Epithelial cell of proximal tubule (primary cell): ENCODE data around the gene LBX2. TPM values are rescaled to one million over a fixed set of nuclear protein-coding genes. Genes with fewer than 3 reads are reported as not detected.

Experiments
- DNase-seq: peaks from one replicate; pipeline ENCODE4 v3.0.0-alpha.2; 2011; ENCODE audit warnings: low read depth
- H3K4me3 ChIP-seq: 2 replicates; pipeline ENCODE4 v1.5.1; 2011; ENCODE audit warnings: low read depth, mild to moderate bottlenecking, low read length
- total RNA-seq: library from RNA; depleted of rRNA; stranded (reverse); fragments of >200 nt; gene quantifications from 2 replicates; pipeline ENCODE4 v1.2.3, GENCODE V29; 2015
- TF ChIP-seq, protein P1 (sequence below): conservative IDR thresholded peaks from 2 replicates; pipeline ENCODE4 v1.5.1; 2012; ENCODE audit warnings: low read depth, mild to moderate bottlenecking, low read length

The LBX2 gene
- total RNA-seq, 1 donor from 2014 or later, result 1.3 TPM

GRCh38 chr2:74510272-74510671 lies 10.9 kb upstream of the LBX2 start:
- H3K4me3 ChIP-seq, result no peak overlapping the region
- TF ChIP-seq, protein P1, sequence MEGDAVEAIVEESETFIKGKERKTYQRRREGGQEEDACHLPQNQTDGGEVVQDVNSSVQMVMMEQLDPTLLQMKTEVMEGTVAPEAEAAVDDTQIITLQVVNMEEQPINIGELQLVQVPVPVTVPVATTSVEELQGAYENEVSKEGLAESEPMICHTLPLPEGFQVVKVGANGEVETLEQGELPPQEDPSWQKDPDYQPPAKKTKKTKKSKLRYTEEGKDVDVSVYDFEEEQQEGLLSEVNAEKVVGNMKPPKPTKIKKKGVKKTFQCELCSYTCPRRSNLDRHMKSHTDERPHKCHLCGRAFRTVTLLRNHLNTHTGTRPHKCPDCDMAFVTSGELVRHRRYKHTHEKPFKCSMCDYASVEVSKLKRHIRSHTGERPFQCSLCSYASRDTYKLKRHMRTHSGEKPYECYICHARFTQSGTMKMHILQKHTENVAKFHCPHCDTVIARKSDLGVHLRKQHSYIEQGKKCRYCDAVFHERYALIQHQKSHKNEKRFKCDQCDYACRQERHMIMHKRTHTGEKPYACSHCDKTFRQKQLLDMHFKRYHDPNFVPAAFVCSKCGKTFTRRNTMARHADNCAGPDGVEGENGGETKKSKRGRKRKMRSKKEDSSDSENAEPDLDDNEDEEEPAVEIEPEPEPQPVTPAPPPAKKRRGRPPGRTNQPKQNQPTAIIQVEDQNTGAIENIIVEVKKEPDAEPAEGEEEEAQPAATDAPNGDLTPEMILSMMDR, result no peak
- DNase-seq, result no peak

DNA sequence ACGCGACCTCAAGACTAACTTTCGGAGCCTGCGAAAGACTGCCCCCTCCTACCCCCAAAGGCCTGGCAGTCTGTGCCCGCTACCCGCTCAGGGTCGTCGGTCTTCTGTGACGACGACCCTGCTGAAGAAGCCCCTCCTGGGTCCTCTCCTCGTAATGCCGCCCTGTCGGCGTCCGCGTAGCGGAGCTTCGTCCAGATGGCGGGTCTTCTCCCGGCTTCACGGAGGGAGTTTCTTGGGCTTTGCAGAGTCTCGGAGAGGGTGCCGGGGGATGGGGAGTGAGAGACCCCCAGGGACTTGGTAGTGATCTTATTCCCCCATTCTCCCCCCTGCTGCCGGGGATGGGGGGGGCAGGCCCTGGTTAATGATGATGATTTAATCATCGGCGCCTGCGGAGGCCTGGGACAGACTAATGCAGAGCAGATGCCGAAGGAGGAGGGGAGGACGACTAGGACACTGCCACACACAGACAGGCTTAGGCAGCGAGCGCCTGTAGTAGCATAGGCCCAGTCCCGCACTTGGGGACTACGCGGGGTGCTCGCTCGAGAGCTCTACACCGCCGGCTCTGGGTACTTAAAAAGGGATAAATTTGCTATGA lies 8.6 kb upstream of the LBX2 start:
- no peak for DNase-seq
- TF ChIP-seq, protein P1, result no peak
- peak overlapping the region; percentile 72 for H3K4me3 ChIP-seq

GRCh38 chr2:74507145-74507925 lies 7.9 kb upstream of the LBX2 start, which contains the start of gene PCGF1:
PCGF1 (minus strand) TSS chr2:74507695; CDS start chr2:74507668, 27 bp downstream.
- DNase-seq, result peak; percentile 79
- H3K4me3 ChIP-seq, result peak within 1 kb of the TSS; percentile 72
- TF ChIP-seq, protein P1, result peak; percentile 30

DNA sequence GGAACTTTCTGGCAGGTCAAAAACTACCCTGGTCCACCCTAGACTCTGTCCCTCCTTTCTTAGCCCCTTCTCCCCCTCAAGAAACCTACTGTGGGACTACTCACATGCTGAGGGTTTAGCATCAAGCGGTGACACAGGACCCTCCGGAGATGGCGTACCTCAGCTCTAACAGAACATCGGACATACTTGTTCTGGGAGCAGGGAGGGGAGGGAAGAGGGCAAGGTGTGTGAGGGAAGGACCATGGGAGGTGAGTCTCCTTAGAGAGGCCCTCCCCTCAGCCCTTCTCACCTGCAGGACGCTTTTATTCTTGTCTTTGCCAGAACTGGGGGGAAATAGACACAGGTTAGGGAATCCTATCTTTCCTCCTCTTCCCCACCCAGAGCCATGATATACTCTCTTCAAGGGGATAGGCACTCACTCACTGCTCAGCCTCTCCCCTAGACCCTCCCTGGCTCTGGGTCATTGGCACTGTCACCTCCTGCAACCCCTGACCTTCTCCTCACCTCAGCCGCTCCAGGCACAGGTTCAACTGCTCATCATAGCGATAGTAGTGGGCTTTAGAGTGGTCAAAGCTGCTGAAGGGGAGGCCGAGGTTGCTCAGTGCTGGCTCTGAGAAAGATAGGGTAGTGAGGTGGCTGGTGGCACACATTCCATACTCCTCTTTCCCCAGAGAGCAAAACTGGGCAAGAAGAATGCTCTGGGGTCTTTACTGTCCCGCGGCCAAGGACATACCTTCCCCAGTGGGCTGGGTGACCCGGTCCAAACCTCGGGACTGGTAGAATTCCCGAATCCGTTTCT lies 6.2 kb upstream of the LBX2 start:
- no peak for DNase-seq
- TF ChIP-seq, protein P1, result no peak
- peak overlapping the region; percentile 32 for H3K4me3 ChIP-seq

GRCh38 chr2:74504591-74504990 lies 5.2 kb upstream of the LBX2 start:
- H3K4me3 ChIP-seq, result peak overlapping the region; percentile 94
- TF ChIP-seq, protein P1, result no peak
- DNase-seq, result no peak

GRCh38 chr2:74503506-74504475 lies 4.4 kb upstream of the LBX2 start:
- TF ChIP-seq, protein P1, result no peak
- DNase-seq, result no peak
- peak overlapping the region; percentile 94 for H3K4me3 ChIP-seq
